Astrocyte of the spinal cord (primary cell): ENCODE data around the gene CADM2.

ENCODE experiments used
- DNase-seq: peaks from one replicate; pipeline ENCODE4 v3.0.0; 2011; ENCODE audit warnings: low read depth, low spot score
- H3K4me3 ChIP-seq: 2 replicates; pipeline ENCODE4 v1.5.1; 2011; ENCODE audit warnings: low read depth, mild to moderate bottlenecking, low read length, moderate library complexity
- in situ Hi-C: cut with HindIII; loops from 2 replicates; pipeline ENCODE4 v1.10.0; 2017; ENCODE audit warnings: low sequenced_read_pairs
- TF ChIP-seq, protein P1 (sequence below): IDR thresholded peaks from 2 replicates; pipeline ENCODE4 v1.5.1; 2012; ENCODE audit warnings: low read depth, mild to moderate bottlenecking, low read length, inconsistent platforms

Gene CADM2

DNA sequence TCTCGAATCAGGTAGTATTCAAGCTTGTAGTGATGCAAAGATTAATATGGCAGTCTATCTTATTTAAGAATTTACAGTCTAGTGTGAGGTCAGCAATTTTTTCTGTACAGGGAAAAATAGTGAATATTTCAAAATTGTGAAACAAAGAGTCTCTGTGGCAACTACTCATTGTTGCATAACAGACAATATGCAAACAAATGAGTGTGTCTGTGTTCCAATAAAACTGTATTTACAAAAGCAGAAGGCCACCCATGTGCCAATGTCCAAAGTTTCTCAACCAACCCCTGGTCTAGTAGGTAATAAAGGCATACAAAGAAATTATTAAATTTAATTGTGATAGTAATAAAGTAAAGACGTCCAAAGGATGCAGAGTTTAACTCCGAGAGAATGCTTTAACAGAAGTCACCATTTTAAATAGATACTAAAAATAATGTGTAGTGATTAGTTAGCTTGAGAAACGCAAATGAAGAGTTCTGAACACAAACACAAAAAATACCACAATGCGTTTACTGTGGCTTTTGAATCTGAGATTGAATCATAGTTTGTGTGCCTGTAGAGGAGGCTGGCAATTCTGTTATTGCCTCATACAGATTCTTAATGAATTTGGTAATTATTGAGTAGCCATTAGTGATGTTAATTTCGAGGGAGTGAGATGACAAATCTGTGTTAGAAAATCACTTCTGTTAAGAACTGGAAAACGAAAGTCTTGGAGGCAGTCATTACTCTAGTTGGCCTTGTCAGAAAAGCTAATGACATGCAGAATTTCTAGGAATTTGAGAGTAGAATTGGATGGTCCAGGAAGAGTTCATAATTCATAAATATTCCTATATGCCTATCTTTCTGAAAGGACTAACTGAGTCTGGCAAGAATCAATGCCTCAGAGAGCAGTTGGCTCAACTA lies 48.7 kb downstream of the CADM2 start:
- no peak overlapping the region for H3K4me3 ChIP-seq
- TF ChIP-seq, protein P1, sequence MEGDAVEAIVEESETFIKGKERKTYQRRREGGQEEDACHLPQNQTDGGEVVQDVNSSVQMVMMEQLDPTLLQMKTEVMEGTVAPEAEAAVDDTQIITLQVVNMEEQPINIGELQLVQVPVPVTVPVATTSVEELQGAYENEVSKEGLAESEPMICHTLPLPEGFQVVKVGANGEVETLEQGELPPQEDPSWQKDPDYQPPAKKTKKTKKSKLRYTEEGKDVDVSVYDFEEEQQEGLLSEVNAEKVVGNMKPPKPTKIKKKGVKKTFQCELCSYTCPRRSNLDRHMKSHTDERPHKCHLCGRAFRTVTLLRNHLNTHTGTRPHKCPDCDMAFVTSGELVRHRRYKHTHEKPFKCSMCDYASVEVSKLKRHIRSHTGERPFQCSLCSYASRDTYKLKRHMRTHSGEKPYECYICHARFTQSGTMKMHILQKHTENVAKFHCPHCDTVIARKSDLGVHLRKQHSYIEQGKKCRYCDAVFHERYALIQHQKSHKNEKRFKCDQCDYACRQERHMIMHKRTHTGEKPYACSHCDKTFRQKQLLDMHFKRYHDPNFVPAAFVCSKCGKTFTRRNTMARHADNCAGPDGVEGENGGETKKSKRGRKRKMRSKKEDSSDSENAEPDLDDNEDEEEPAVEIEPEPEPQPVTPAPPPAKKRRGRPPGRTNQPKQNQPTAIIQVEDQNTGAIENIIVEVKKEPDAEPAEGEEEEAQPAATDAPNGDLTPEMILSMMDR = no peak
- no peak for DNase-seq
- in situ Hi-C loops = no loop called here

DNA sequence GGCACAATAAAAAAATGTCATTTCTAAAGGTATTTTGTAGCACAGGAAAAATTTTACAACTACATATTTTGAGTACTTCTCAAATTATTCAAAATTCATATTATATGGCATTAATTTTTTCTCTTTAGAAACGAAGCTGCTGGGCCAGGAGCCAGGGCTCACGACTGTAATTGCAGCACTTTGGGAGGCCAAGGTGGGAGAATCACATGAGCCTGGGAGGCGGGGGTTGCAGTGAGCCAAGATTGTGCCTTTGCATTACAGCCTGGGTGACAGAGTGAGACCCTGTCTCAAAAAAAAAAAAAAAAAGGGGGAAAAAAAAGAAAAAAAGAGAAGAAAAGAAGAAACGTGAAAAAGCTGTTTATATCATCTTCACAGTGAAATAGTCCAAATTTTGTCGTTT lies 62.0 kb downstream of the CADM2 start:
- TF ChIP-seq, protein P1 = no peak
- in situ Hi-C loops = no loop called here

DNA sequence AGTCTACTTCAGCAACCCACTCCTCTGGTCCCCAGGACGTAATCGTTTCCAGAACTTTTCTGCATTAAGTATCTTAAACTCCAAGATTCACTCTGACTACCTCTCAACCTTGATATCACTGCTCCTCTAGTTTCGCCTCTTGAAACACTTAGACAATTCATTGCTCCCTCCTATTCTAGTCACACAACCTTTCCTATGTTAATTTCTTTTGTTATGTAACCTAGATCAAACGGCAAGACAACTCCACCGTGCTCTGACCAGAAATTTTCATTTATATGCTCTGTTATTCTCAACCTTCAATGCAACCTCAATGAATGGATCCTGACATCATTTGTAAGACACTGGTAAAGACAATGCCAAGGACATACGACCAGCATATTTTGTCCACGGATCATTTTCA lies 71.3 kb downstream of the CADM2 start:
- H3K4me3 ChIP-seq = no peak overlapping the region
- in situ Hi-C loops = no loop called here
- TF ChIP-seq, protein P1 = no peak
- no peak for DNase-seq

More for the DNA sequence above, 62.0 kb downstream of the CADM2 start:
- no peak for DNase-seq
- H3K4me3 ChIP-seq = no peak overlapping the region

DNA sequence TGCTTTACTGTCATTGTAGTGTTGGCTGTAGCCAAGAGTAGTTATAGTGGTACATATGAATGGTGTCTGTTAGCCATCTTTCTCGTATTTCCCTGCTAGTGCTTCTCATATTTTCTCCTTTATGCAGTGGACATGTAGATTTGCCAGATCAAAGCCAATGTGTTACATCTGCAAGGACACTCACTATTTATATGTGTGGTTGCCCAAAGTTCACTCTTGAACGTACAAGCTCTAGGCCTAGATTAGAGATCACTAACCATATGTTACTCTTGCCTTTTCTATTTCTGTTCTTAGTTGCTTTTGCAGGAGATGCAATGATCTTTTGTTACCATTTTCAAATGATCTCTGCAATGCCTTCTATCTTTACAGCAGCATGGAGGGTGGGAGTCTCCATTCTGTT lies 78.4 kb downstream of the CADM2 start:
- DNase-seq = no peak
- in situ Hi-C loops = no loop called here
- no peak overlapping the region for H3K4me3 ChIP-seq
- TF ChIP-seq, protein P1 = no peak

DNA sequence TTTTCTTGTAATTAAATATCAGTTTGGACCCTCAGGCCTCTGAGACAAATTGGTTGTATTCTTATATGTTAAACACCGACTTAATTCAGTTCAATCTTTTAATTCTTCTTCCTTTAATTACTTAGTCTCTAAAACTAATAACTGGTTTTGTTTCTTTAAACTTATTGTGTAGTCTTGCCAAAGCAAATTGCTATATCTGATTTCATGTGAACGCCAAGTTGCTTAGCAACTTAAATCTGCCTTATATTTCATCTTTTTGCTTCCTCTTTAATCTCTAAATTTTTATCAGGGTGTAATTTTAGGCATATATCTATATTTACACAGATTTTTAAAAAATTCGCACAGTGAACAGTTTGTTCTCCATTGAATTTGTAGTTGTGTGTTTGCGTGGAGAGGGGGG lies 82.2 kb downstream of the CADM2 start:
- TF ChIP-seq, protein P1 = no peak
- in situ Hi-C loops = no loop called here
- H3K4me3 ChIP-seq = no peak overlapping the region
- DNase-seq = no peak

DNA sequence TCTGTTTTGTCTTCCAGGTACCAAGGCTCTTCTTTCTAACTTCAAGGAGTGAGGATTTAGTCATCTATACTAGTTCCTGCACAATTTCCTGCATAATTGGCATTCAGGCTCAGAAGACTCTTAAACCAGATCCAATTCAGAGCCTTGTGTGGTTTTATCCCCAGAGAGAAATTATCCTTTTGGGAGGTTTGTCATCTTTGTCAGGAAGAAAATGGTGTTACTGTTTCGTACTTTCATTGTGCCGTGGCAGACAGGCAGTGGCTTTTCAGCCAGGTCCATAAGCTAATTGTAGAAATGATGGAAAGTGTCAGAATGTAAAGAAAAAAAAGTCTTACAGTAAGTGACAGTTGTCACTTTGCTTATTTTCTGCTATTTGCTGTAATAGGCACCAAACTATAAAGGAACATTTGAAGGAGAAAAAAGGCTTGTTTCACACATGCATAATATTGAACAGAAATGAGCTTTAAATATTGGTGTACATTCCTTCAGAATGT lies 82.8 kb downstream of the CADM2 start:
- no peak for DNase-seq
- TF ChIP-seq, protein P1 = no peak
- H3K4me3 ChIP-seq = no peak overlapping the region
- in situ Hi-C loops = no loop called here
